Mammary epithelial cell (primary cell): ENCODE results near the gene CDK3.

Experiments used
- CTCF ChIP-seq, 2 donors: IDR thresholded peaks in 1 of 2; conservative IDR thresholded peaks in 1 of 2; 2 replicates each; pipeline ENCODE4 v1.5.1; 2011 to 2012; ENCODE audit warnings: inconsistent platforms in 2 of 2, low read length in 2 of 2, mild to moderate bottlenecking in 2 of 2, control low read depth in 1 of 2, low read depth in 1 of 2; ENCODE audit not compliant: insufficient read depth in 1 of 2; ENCODE audit errors: extremely low read depth in 1 of 2
- EZH2 ChIP-seq: IDR thresholded peaks from 2 replicates; pipeline ENCODE4 v1.6.1; 2012; ENCODE audit warnings: low read length, inconsistent platforms, borderline replicate concordance

GRCh38 chr17:75991396-75991795 is 9.3 kb upstream of the CDK3 start:
- no peak for TF ChIP-seq EZH2
- TF ChIP-seq CTCF (conservative IDR thresholded peaks at IDR 0.05 in 1 of 2, IDR thresholded peaks at IDR 0.05 in 1 of 2; ENCODE audit: extremely low read depth in 1 of 2, insufficient read depth in 1 of 2, low read depth in 1 of 2, low read length in 2 of 2) = no peak
